Hematopoietic multipotent progenitor cell treated with erythropoietin and hydrocortisone succinate and interleukin-3 and kit ligand, for 8 days (in vitro differentiated cells): ENCODE measurements around the gene RPL32.
"Not testable (repeated sequence)": the region's sequence is repeated elsewhere in the genome, so short reads cannot be mapped to it uniquely, and the experiment has no call there.

Source experiments
- DNase-seq: peaks from one replicate; pipeline ENCODE4 v3.0.0-alpha.2; 2015

The RPL32 gene

DNA sequence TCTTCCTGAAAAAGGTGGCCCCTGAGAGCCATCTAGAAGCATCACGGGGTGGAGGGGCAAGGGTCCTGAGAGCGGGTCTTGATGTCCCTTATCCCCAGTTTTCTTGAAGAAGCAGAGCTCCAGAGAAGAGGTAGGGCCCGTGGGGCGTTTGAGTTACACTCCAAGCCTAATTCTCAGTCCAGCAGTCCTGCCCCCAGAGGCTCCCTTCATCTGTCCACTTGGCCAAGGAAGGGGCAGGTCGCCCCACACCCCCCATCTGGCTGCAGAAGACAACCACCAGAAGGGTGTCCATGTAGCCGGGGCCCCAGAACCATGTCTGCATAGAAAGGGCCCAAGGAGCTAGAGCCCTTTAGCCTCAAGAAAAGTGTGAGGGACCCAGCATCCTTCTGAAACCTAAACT, 25.5 kb upstream of the RPL32 start:
- no peak for DNase-seq

DNA sequence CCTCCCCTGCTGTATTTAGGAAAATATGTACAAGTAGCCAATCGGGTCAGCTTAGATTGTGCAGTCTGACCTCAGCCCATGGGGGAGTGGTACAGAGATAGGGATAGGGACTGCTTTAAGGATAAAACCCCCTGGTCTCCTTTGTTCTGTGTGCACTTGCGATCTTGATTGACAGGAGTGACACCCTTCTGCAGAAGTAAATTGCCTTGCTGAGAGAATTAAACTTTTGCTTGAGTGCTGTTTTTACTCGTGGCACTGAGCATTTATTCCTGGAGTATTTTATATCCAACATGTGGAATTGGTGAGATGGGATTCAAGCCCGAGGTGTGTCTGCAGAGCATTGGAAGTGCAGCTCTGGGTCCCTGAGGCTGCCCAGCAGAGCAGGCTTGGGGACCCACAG, 23.9 kb upstream of the RPL32 start:
- no peak for DNase-seq

DNA sequence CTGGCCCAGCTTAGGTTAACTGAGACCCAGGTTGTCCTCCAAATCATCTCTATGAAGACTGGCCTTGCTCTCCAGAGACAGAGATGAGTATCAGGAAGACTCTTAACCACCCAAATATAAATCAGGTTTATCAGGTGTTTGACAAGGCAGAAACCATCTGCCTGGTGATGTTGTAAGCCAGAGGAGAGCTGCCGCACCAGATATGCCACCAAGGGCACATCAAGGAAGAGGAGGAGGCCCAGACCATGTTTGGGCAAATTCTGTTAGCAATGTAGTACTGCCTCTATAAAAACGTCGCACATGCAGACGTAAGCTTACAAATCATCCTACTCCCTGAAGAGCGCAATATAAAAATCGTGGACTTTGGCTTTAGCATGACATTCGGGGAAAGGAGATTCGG, 21.0 kb upstream of the RPL32 start:
- no peak for DNase-seq

DNA sequence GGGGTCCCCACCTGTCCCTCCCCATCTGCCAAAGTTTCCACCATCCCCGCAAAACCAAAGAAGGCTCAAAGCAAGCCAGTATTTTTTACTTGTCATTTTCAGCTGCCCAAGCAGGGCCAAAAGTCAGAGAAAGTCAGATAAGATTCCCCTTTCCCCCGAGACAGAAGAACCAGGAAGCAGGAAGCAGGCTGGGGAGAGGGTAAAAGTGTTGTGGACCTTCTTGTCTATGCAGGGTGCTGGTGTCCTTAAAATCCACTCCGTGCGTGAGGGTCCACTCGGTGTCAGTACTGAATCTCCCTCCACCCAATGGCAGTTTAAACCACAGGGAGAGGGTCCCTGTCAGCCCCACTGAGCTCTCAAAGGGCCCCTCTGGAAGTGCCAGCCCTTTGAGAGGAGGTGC, 20.2 kb upstream of the RPL32 start:
- DNase-seq: no peak

DNA sequence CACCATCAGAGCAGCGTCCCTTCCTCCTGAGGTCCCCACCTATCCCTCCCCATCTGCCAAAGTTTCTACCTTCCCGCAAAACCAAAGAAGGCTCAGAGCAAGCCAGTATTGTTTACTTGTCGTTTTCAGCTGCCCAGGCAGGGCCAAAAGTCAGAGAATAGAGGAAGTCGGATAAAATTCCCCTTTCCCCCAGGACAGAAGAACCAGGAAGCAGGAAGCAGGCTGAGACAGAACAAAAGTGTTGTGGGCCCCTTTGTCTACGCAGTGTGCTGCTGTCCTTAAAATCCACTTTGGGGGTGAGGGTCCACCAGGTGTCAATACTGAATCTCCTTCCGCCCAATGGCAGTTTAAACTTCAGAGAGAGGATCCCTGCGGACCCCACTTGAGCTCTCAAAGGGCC, 18.5 kb upstream of the RPL32 start:
- no peak for DNase-seq

DNA sequence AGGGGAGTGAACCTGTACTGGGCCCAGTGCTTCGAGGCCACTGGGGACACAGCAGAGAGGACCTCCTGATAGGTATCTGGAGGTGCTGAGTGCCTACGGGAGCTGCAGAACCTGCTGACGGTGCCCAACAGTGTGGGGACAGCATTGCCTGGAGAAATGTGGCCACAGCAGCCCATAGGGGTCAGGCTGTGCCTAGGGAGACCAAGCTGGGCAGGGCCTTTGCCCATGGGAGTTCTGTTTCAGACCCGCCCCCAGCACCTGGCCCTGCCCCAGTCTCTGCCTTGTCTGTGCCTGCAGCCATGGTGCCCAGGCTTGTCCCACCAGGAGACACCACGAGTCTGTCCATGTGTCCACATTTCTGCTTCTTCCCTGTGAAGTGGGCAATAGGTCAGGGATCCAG, 15.3 kb upstream of the RPL32 start:
- no peak for DNase-seq

DNA sequence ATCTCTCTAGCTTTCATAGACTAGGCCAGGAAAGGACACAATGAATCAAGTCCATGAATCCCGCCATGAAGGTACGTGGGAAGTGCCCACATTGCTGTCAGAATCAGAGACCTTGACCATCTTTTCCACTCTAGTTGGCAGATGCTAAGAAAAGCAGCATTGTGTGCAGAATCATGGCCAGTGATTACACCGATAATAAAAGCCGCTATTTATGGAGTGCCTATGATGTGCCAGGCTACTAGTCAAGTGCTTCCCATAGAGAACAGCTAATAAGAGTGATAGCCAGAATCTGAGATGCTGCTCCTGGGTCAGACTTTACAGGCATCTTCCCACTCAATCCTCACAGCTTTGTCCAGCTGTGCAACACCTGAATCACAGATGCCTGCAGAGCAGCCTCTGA, 13.2 kb upstream of the RPL32 start:
- no peak for DNase-seq

DNA sequence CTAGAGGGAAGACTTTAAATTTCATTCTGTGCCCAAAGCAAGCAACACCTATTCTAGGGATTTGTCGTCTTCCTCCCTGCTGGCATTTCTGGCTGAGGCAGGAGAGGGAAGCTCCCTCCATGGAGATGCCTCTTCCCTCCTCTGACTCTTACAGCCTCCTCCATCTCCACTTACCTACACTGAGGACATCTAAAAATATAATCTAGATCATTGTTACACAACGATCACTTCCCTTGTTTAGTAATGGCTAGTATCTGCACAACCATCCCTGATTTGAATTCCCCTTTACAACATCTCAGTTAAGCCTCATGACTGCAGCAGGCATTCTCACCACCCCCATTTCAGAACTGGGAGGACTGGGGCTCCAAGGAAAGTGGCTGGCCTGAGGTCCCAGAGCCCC, 12.5 kb upstream of the RPL32 start:
- not testable (repeated sequence) for DNase-seq

DNA sequence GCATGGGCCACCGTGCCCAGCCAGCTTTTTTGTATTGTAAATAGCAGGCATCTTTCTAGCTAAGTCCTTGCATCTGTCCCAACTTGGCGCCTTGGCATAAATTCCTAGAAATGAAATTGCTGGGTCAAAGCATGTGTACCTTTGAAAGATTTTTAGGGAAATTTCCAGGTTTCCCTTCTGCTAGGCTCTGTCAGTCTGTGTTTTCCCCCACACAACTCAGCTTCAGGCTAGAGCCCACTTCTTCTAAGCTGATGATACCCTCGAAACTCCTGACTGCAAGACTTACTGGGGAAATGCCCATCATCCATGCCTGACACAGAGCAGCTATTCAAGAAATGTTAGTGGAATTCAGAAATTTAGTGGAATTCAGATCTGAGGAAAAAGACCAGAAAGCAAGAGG, 10.8 kb upstream of the RPL32 start:
- no peak for DNase-seq

DNA sequence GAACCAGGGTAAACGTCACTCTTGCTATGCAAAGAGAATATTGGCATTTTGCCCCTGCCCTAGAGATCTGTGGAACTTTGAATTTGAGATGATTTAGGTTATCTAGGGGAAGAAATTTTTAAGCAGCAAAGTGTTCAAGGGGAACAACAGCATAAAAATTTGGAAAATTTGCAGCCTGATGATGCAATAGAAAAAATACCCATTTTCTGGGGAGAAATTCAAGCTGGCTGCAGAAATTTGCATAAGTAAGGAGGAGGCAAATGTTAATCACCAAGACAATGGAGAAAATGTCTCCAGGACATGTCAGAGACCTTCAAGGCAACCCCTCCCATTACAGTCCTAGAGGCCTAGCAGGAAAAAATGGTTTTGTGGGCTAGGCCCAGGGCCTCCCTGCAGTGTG, 4.4 kb upstream of the RPL32 start:
- no peak for DNase-seq

DNA sequence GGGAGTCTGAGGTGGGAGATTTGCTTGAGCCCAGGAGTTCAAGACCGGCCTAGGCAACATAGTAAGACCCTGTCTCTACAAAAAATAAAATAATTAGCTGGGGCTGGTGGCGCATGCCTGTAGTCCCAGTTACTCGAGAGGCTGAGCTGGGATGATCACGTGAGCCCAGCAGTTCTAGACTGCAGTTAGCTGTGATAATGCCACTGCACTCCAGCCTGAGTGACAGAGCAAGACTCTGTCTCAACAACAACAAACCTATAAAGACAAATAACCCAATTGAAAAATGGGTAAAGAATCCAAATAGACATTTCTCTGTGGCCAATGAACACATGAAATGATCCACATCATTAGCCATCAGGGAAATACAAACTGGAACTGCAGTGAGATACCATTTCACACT, 1.1 kb upstream of the RPL32 start:
- DNase-seq: no peak

DNA sequence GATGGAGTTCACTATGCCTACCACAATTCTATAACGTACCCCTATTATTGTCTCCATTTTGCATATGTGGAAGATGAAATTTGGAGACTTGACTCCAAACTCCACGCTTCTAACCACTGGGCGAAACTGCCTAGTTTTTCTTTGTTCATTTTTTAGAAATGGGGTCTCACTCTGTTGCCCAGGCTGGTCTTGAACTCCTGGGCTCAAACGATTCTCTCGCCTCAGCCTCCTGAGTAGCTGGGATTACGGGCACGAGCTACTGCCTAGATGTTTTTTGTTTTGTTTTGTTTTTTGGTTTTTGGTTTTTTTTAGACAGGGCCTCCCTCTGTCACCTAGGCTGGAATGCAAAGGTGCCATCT, 584 bp upstream of the RPL32 start:
- DNase-seq: no peak

DNA sequence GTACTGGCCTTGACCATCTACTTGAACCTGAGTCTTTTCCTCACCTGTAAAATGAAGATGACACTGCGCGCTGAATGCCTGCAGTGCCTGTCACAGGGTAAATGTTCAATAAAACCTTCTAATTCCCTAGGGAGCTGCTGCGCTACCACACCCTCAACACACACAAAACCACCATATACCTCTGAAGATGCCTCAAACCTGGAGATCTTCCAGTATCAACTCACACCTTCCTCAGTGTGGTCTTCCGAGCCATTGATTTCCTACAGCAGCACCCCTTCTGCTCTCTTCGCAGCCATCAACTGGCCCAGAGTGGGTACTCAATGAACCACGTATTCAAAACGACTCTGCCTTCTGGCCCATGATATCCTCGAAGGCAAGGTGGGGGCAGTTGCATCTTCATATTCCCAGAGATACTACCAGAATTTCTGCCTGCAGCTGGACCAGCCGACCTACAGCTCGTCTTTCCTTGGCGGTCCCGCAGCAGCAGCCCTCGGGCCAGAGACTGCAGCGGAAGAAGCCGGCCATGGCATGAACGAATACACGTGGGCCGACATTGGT, 695 bp downstream of the RPL32 start:
- DNase-seq: peak; percentile 25

DNA sequence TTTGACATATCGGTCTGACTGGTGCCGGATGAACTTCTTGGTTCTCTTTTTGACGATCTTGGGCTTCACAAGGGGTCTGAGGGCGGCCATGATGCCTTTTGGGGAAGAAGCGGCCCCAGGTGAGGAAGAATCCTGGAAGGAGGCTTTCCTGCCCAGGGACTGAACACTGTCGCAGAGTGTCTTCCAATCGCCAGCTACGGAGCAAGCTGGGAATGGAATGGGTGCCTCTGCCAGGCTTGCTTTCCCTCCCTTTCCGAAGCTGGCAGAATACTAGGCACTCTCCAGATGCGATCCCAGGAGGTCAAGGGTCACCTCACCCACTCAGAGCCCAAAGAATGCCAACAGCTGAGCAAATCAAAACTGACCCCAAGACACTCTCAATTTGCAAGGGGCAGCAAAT, 1.2 kb downstream of the RPL32 start:
- DNase-seq: not testable (repeated sequence)

DNA sequence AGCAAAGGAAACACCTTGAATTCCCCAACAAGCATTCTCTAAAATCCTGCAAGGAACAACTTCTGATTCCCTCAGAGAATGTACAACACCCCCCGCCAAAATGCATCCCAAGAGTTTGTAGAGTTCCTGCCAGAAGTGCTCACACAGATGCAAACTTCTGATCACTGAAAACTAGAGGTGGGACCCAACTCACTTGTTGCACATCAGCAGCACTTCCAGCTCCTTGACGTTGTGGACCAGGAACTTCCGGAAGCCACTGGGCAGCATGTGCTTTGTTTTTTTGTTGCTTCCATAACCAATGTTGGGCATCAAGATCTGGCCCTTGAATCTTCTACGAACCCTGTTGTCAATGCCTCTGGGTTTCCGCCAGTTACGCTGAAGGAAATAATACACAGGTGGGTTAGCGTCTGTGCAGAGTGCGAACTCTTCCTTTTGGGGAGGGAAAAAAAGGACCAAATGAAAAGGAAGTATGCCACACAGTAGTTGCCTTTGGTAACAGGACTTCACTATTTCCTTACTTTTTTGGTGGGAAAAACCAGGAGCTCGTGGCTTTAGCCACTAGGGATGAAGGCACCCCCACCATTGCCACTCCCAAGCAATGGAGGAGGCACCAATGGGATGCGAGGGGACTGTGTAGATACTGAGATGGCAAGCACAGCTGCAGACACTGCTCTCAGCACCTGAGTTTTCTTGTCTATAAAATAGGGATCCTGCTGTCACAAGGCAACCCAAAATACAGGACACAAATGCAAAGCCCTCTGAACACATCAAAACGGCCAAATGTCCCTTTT, 2.0 kb downstream of the RPL32 start:
- DNase-seq: peak; percentile 29

DNA sequence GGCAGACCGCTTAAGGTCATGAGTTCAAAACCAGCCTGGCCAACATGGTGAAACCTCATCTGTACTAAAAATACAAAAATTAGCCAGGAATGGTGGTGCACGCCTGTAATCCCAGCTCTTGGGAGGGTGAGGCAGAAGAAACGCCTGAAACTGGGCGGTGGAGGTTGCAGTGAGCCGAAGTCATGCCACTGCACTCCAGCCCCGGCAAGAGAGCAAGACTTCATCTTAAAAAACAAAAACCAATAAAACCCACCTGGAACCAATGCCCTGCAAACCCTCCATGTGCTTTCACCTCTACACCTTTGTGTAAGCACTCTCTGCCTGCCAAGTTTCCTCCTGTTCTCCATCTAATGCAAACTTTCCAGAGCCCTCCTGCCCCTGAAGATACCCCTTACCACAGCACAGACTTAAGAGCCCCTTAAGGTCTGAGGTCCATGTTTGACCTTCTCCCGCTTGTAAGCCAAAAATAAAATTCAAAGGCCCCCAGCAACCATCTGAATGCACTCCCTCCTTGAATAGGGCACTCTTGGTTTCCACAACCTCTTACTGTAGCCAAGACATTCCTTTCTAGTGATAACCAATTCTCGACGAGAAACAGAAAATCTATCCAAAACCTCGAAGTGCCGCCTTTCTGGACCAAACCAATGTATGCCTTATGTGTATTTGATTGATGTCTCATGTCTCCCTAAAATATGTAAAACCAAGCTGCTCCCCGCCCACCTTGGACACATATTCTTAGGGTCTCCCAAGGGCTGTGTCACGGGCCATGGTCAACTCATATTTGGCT, 3.0 kb downstream of the RPL32 start:
- no peak for DNase-seq

DNA sequence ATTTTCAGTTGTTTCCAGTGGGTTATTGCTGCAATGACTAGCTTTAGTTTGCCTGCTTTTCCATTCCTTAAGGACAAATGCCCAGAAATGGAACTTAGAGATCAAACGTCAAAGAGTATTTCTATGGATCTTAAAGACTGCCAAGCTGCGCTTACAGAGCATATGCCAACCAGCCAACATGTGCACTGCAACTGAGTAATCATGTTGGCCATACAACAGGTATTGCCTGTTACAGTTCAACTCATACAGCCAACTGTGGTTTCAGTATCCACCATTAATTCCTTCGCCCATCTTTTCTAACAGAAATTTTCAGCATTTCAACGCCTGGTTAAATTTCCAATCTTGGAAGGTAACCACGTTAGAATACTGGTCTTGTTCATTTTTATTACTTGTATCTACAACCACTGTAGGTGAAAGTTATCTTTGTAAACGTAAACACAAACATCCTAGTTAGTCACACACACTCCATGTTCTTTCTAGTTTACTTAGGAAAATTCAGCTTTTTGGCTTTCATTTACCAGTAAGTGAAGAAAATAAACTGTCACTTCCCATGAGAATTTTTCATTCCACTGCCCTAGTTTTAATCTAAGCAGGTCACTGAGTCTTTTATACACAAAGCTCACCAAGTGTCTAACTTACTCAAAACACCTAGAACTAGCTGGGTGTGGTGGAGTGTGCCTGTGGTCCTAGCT, 3.9 kb downstream of the RPL32 start:
- DNase-seq: no peak

DNA sequence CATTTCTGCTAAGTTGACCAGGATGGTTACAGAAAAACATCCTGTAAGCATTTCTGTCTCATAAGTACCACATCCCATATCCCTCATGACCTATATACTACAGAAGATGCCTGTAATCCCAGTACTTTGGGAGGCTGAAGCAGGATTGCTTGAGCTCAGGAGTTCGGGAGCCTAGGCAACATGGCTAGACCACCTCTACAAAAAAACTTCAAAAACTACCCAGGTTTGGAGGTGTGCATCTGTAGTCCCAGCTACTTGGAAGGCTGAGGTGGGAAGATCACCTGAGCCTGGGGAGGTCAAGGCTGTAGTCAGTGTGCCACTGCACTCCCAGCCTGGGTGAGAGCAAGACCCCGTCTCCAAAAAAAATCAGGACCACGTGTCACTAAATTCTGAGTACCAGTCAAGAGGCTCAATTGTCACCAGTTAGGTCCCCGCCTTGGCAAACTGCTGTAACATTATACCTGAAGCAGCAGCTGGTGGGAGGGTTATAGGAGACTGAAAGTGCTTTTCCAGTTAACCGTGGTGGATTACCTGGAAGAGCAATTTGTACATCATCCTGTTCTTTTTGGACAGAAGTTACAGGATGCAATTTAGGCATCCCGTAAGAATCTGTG, 6.2 kb downstream of the RPL32 start:
- DNase-seq: no peak

DNA sequence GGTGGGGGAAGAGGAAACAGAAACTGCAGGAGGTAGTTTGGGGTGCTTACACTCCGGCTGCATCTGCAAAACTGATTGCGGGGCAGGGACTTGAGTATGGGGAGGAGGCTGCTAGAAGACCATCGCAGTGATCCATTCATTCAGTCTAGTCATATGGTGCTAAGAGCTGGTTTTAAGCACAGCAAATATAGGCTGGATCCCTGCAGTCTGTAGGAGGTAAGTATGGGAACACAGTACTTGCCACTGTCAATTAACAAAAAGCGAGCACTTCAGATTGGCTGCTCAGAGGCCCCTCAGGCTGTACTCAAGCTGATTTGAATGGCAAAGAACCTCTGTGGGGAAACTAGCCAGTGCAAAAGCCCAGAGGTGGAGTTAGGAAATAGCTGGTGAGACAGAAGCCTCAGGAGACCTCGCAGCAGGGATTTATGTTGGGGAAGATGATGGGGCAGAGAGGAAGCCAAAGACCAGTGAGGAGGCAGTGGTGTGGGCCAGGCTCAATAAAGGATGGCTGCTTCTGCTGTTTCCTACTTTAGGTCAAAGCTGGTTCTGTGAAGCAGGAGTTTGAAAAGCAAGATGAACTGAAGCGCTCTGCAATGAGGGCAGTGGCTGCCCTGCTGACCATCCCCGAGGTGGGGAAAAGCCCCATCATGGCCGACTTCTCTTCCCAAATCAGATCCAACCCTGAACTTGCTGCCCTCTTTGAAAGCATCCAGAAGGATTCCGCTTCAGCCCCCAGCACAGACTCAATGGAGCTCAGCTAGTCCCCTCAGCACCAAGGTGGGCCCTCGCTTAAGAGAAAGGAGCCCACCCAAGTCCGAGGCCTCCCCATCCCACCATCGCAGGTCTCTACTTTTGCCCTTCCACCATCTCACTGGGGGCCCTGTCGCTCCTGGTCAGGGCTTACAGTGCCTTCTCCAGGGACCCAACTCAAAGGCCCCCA, 7.9 kb downstream of the RPL32 start:
- DNase-seq: no peak

DNA sequence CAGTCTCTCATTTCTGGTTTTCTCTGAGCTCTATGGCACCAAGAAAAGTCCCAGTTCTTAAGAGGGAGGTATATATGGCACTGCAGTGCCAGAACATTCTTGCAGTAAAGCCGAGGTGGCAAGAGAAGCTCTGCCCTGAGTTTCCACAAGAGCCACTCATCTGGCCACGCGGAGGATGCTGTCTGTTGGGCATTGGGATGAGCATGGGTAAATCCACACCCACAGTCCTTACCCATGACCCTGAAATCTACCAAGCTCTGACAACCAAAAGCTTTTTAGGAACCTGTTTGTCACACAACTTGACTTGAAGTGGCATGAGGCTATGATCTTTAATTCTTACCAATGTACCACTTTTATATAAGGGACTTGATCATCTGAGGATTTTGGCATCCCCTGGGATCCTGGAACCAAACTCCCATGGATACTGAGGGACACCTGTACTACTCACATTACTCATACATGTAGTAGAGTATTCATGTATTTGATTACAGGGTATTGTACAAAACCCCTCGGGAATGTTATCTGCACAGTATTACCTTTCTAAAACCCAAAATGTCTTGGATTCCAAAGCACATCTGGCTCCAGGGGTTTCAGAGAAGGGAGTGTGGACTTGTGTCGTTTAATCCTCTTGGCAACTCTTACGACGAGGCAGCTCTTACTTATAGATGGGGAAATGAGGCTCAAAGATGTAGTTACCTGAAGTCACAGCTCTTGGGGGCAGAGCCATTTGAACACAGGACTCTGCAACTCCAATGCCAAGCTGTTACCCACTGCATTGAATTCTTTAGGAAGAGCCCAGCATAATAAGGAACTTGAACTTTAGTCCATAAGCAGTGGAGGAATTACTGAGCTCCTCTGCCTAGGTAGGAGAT, 8.8 kb downstream of the RPL32 start:
- peak; percentile 26 for DNase-seq

DNA sequence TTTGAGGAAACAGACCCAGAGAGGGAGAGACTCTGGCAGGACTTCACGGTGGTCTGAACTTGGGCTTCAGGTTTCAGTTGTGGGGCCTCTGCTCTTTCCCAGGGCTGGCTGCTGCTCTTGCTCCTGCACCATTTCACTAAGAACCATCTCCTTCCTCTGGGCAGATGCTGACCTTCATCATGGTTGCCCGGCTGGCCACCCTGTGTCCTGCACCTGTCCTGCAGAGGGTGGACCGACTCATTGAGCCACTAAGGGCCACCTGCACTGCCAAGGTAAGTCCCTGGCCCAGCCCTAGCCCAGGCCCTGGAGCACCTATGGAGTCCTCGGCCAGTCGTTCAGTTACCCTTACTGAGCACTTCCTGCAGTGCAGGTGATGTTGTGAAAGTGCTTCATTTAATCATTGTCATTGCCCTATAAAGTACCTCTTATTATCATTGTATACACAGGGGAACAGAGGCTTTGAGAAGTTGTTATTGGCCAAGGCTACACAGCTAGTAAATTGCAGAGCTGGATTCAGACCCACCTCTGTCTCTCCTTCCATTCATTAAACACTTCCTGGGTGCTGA, 10.0 kb downstream of the RPL32 start:
- no peak for DNase-seq
